ENCODE measurements around the gene JAK2. TPM values are rescaled to one million over a fixed set of nuclear protein-coding genes. Genes with fewer than 3 reads are reported as not detected.
A peak's percentile ranks its signal among the peaks of the same experiment; 100 is the strongest.

JAK2 gene
- total RNA-seq, 2 donors from 2014 or later = 10.4 to 12.3 TPM

DNA sequence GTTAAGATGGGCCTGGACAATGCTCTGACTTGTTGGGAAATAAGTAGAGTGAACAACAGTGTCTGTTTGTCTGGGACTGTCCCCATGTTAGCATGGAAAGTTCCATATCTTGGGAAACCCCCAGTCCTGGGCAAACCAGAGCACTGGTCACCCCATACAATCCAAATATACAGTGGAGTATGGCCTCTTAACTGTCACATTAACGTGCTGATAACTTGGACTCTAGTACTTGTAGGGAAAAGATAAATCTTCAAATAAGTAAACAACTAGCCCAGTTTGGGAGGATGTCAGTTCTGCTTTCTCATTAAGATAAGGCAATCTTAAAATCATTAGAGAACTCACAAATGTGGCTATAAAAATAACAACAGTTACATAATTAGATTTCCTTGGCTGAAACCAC, 47.6 kb upstream of the JAK2 start:
- H3K9me3 ChIP-seq (ENCODE audit: control insufficient read depth, low read length) = no peaks in the 10 kb centered on the region
- DNase-seq = no peak
- H3K4me3 ChIP-seq (ENCODE audit: low read length) = no peak overlapping the region
- H3K4me1 ChIP-seq (ENCODE audit: control insufficient read depth, insufficient read depth, low read length) = peaks cover 9% of the 10 kb centered on the region
- no peaks in the 10 kb centered on the region for H3K36me3 Mint-ChIP-seq (ENCODE audit: low read depth)
- H3K4me1 Mint-ChIP-seq = peaks cover 29% of the 10 kb centered on the region
- H3K9me3 Mint-ChIP-seq = no peaks in the 10 kb centered on the region
- TF ChIP-seq, protein P1, sequence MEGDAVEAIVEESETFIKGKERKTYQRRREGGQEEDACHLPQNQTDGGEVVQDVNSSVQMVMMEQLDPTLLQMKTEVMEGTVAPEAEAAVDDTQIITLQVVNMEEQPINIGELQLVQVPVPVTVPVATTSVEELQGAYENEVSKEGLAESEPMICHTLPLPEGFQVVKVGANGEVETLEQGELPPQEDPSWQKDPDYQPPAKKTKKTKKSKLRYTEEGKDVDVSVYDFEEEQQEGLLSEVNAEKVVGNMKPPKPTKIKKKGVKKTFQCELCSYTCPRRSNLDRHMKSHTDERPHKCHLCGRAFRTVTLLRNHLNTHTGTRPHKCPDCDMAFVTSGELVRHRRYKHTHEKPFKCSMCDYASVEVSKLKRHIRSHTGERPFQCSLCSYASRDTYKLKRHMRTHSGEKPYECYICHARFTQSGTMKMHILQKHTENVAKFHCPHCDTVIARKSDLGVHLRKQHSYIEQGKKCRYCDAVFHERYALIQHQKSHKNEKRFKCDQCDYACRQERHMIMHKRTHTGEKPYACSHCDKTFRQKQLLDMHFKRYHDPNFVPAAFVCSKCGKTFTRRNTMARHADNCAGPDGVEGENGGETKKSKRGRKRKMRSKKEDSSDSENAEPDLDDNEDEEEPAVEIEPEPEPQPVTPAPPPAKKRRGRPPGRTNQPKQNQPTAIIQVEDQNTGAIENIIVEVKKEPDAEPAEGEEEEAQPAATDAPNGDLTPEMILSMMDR (conservative IDR thresholded peaks at IDR 0.05) = no peak
- peak overlapping the region; percentile 19 for H3K27ac Mint-ChIP-seq
- 88 to 100% methylated on average over 1 of the region's 1 CpG for WGBS, 2 experiments (ENCODE audit: insufficient coverage in 1 of 2, insufficient read length in 1 of 2)
- H3K36me3 ChIP-seq (ENCODE audit: control insufficient read depth, insufficient read depth, low read length) = no peaks in the 10 kb centered on the region
- no peaks in the 10 kb centered on the region for H3K27me3 ChIP-seq (ENCODE audit: control insufficient read depth, insufficient read depth, low read length, poor library complexity, severe bottlenecking)
- no peak overlapping the region for H3K27ac ChIP-seq (ENCODE audit: low read depth, low read length)
- no peaks in the 10 kb centered on the region for H3K27me3 Mint-ChIP-seq (ENCODE audit: insufficient read depth)
- H3K4me3 Mint-ChIP-seq = no peak overlapping the region
- no peak overlapping the region for H3K9ac ChIP-seq (ENCODE audit: extremely low read depth, low read length, poor library complexity, severe bottlenecking)

DNA sequence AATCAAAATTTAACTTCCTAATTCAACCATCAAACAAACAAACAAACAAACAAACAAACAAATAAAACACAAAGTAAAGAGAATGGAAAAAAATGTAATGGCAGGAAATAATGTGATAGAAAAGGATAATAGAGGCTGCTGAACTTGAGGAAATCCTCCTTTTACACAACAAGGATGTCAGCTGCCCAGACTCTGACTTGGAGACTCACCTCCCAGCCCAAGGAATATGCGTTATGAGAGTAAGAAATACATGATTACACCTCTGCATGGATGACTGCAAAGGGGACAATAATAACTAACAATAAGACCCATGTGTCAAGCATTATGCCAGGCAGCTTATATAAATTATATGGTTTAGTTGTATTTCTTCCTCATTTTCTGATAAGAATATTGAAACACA, 46.6 kb upstream of the JAK2 start:
- H3K27me3 Mint-ChIP-seq (ENCODE audit: insufficient read depth) = no peaks in the 10 kb centered on the region
- no peaks in the 10 kb centered on the region for H3K36me3 Mint-ChIP-seq (ENCODE audit: low read depth)
- H3K9me3 Mint-ChIP-seq = no peaks in the 10 kb centered on the region
- TF ChIP-seq, protein P1 (conservative IDR thresholded peaks at IDR 0.05) = no peak
- no peak overlapping the region for H3K27ac Mint-ChIP-seq
- H3K4me3 Mint-ChIP-seq = no peak overlapping the region
- 92 to 100% methylated on average over 1 of the region's 1 CpG for WGBS, 2 experiments (ENCODE audit: insufficient coverage in 1 of 2, insufficient read length in 1 of 2)
- Histone ChIP-seq H3K9me3 (ENCODE audit: control insufficient read depth, low read length) (no peaks in the 10 kb centered on the region), H3K4me1 (ENCODE audit: control insufficient read depth, insufficient read depth, low read length) (peaks cover 9% of the 10 kb centered on the region), H3K9ac (ENCODE audit: extremely low read depth, low read length, poor library complexity, severe bottlenecking) (no peak overlapping the region), H3K4me3 (ENCODE audit: low read length) (no peak overlapping the region), H3K36me3 (ENCODE audit: control insufficient read depth, insufficient read depth, low read length) (no peaks in the 10 kb centered on the region), H3K27ac (ENCODE audit: low read depth, low read length) (no peak overlapping the region), H3K27me3 (ENCODE audit: control insufficient read depth, insufficient read depth, low read length, poor library complexity, severe bottlenecking) (no peaks in the 10 kb centered on the region)
- H3K4me1 Mint-ChIP-seq = peaks cover 40% of the 10 kb centered on the region
- DNase-seq = no peak

GRCh38 chr9:4939118-4939561, 45.9 kb upstream of the JAK2 start:
- Mint-ChIP-seq H3K27ac (peak overlapping the region; percentile 40), H3K4me1 (peaks cover 44% of the 10 kb centered on the region), H3K36me3 (ENCODE audit: low read depth) (no peaks in the 10 kb centered on the region)

More at GRCh38 chr9:4939118-4939561, 45.9 kb upstream of the JAK2 start:
- Histone ChIP-seq H3K4me3 (ENCODE audit: low read length) (peak overlapping the region; percentile 1), H3K9me3 (ENCODE audit: control insufficient read depth, low read length) (no peaks in the 10 kb centered on the region), H3K36me3 (ENCODE audit: control insufficient read depth, insufficient read depth, low read length) (no peaks in the 10 kb centered on the region), H3K4me1 (ENCODE audit: control insufficient read depth, insufficient read depth, low read length) (peaks cover 9% of the 10 kb centered on the region), H3K9ac (ENCODE audit: extremely low read depth, low read length, poor library complexity, severe bottlenecking) (no peak overlapping the region), H3K27me3 (ENCODE audit: control insufficient read depth, insufficient read depth, low read length, poor library complexity, severe bottlenecking) (no peaks in the 10 kb centered on the region), H3K27ac (ENCODE audit: low read depth, low read length) (no peak overlapping the region)
- Mint-ChIP-seq H3K4me3 (no peak overlapping the region), H3K9me3 (no peaks in the 10 kb centered on the region), H3K27me3 (ENCODE audit: insufficient read depth) (no peaks in the 10 kb centered on the region)
- TF ChIP-seq, protein P1 (conservative IDR thresholded peaks at IDR 0.05) = no peak
- DNase-seq = no peak
- 80% methylated on average over 1 of the region's 1 CpG; no CpG with 5 or more reads in 1 of the 2 experiments for WGBS, 2 experiments (ENCODE audit: insufficient coverage in 1 of 2, insufficient read length in 1 of 2)

Measured in endodermal cell (in vitro differentiated cells).